ENCODE data around the gene LRRC19.

DNA sequence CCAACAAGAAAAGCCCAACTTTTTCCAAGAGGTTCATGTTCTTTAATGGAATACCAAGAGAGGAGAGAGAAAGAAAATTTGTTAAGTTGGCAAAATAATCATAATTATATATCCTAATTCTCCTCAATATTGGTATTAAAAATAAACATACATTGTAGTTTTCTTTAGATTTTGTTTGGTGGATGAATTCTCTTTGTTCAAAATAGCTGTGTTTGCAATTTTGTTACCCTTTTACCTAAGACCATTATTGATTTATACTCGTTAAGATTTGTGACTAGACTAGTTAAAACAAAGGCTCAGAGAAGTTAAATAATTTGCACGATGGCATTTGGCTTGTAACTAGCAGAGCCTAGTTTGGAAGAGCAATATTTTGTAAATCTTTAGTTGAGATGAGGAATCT lies 9.7 kb downstream of the LRRC19 start:
- TF ChIP-seq CTCF (IDR thresholded peaks at IDR 0.05), result no peak
- no peak for TF ChIP-seq E2F4 (CRISPR knock-in tag; IDR thresholded peaks at IDR 0.05; ENCODE audit: borderline replicate concordance, low read depth)
- TF ChIP-seq AFF4 (CRISPR knock-in tag; IDR thresholded peaks at IDR 0.05; ENCODE audit: borderline replicate concordance), result no peak
- TF ChIP-seq, protein P1, sequence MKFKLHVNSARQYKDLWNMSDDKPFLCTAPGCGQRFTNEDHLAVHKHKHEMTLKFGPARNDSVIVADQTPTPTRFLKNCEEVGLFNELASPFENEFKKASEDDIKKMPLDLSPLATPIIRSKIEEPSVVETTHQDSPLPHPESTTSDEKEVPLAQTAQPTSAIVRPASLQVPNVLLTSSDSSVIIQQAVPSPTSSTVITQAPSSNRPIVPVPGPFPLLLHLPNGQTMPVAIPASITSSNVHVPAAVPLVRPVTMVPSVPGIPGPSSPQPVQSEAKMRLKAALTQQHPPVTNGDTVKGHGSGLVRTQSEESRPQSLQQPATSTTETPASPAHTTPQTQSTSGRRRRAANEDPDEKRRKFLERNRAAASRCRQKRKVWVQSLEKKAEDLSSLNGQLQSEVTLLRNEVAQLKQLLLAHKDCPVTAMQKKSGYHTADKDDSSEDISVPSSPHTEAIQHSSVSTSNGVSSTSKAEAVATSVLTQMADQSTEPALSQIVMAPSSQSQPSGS (CRISPR knock-in tag; IDR thresholded peaks at IDR 0.05; ENCODE audit: borderline replicate concordance, low read depth), result no peak
- no peak for TF ChIP-seq MAX (CRISPR knock-in tag; IDR thresholded peaks at IDR 0.05)
- no peak for TF ChIP-seq IRF2 (CRISPR knock-in tag; IDR thresholded peaks at IDR 0.05; ENCODE audit: borderline replicate concordance, low read depth)
- no peak for TF ChIP-seq PRDM15 (CRISPR knock-in tag; IDR thresholded peaks at IDR 0.05)
- no peak for TF ChIP-seq NR2C2 (CRISPR knock-in tag; IDR thresholded peaks at IDR 0.05)
- no peak for TF ChIP-seq ZNF121 (CRISPR knock-in tag; IDR thresholded peaks at IDR 0.05)
